Mesenteric fat pad (tissue), 1 donor: ENCODE measurements around the gene LIPG. TPM values are rescaled to one million over a fixed set of nuclear protein-coding genes. Genes with fewer than 3 reads are reported as not detected.
"Not testable (repeated sequence)": the region's sequence is repeated elsewhere in the genome, so short reads cannot be mapped to it uniquely, and the experiment has no call there.

Experiments
- DNase-seq: peaks from one replicate; pipeline ENCODE4 v3.0.0-alpha.2; 2020; ENCODE audit warnings: low spot score
- total RNA-seq: library from RNA; stranded (reverse); fragmentation: NEBNext Ultra II Directional; extraction: Animal tissue kit (Norgen Biotek cat#: 25700); gene quantifications from one replicate; pipeline ENCODE4 v1.2.1, GENCODE V29; 2021
- donor health status: DM: yes; HTN: yes; CAD: no.

LIPG gene
- total RNA-seq, 1 donor from 2014 or later, result 2.2 TPM

DNA sequence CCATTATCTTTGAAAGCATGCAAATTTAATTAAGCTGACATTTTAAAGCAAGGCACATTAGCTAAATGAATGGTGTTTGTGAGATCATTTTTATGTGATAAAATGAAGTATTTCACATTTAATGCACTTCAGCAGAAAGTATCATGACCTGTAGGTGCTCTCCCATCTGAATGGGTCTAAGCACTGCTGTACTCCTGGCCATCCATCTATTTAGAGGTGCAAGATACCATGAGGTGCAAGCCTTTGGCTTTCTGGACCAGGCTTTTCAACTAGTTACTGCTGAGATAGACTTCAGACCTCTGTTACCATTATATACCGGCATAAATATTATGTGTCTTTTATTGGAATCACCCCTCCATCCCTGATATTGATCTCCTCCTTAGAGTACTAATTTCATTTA lies 15.6 kb upstream of the LIPG start:
- DNase-seq, result no peak

DNA sequence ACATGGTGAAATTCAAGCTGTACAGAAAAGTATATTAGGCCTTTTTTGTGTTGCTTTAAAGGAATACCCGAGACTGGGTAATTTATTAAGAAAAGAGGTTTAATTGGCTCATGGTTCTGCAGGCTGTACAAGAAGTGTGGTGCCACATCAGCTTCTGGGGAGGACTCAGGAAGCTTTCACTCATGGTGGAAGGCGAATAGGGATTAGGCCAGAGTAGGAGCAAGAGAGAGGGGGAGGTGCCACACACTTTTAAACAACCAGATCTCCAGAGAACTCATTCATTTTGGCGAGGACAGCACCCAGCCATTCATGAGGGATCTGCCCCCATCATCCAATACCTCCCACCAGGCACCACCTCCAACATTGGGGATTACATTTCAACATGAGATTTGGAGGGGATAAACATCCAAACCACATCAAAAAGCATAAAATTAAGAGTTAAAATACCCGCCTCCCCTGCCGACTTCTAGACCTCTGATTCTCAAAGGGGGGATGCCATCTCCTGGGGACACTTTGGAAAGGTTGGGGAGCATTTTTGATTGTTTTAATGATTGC lies 15.1 kb upstream of the LIPG start:
- no peak for DNase-seq

DNA sequence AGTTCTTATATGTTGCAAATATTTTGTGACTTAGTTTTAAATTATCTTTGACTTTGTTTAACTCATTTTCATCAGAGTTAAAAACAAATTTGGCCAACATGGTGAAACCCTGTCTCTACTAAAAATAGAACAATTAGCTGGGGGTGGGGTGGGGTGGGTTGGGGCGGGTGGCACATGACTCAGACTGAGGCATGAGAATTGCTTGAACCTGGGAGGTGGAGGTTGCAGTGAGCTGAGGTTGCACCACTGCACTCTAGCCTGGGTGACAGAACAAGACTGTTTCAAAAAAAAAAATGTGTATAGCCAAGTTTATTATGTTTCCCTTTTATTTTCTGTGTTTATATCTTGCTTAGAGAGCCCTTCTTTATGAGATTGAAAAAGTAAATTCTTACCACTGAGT lies 14.2 kb upstream of the LIPG start:
- no peak for DNase-seq

DNA sequence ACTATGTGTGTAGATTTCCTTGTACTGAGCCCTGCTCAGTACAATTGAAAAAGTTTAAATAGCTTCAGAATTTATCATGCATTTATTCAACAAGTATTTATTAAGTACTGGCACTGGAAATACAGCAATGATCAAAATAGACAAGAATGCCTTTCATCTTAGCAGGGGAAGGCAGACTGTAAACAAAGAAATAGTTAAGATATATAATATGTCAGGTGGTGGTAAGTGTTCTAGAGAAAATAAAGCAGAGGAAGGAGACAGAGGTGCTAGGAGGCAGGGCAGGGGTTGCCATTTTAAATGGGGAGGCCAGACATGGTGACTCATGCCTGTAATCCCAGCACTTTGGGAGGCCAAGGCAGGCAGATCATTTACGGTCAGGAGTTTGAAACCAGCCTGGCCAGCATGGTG lies 13.6 kb upstream of the LIPG start:
- no peak for DNase-seq

DNA sequence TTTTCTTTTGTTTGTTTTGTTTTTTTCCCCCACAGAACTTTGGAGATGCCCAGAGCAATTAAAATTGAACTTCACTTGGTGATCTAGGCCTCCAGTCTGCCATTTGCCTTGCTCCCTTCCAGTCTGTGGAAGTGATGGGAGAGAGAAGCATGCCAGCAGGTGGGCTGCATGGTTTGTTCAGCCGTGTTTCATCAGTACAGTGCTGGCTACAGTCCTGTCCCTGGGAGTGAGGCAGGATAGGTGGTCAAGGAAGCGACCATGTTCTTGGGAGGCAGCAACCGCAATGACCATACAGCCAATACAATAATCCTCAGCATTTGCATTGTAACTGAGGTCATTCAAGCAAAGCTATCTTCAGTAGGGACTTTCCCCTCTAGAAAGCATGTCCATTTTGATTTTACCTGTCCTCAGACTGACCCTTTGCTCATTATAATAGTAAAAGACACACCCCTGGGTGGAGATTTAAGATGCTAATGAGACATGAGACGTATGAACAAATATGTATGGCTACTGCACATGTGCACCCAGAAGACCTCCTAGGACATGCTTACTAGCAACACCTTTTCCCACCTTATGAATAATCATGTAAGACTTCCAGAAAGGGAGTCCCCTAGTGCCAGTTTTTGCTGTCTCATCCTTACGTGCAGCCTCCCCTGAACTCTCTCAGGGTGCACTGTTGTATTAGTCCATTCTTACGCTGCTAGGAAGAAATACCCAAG lies 11.1 kb upstream of the LIPG start:
- no peak for DNase-seq

DNA sequence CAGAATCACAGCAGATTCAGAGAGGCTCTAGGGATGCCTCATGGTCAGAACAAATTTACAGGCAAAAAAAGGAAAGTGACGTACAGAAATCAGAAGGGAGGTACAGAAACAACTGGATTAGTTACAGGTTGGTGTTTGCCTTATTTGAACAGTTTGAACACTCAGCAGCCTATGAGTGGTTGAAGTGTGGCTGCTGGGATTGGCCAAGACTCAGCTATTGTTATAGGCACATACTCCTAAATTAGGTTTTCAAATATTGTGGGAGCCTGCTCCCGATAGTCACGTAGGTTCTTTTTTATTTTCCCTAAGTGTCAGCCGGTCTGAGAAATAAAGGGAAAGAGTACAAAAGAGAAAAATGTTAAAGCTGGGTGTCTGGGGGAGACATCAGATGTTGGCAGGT lies 8.9 kb upstream of the LIPG start:
- no peak for DNase-seq

DNA sequence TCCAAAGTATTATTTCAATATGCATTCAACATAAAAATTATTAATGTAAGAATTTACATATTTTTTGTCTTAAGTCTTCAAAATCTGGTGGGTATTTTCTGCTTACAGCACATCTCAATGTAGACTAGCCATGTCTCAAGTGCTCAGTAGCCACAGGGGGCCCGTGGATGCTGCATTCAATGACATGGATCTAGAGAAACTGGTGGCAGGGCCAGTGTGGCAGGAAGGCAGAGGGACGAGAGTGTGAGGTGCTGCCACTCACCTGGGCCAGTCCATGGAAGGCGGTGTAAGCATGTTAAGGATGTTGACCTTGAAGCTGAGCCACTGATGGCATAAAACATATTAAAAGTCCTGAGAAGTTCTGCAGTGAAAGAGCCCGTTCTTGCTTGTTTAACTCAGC lies 6.2 kb upstream of the LIPG start:
- no peak for DNase-seq

DNA sequence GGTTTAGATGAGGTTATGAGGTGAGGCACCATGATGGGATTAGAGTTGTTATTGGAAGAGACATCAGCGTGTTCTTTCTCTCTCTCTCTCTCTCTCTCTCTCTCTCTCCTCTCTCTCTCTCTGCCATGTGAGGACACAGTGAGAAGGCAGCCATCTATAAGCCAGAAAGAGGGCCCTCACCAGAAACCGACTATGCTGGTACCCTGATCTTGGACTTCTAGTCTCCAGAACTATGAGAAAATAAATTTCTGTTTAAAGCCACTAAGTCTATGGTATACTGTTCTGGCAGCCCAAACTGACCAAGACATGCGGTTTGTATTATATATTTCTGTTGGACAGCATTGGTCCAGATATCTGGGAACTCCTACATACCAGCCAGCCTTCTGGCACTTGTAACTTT lies 3.5 kb upstream of the LIPG start:
- DNase-seq, result no peak

DNA sequence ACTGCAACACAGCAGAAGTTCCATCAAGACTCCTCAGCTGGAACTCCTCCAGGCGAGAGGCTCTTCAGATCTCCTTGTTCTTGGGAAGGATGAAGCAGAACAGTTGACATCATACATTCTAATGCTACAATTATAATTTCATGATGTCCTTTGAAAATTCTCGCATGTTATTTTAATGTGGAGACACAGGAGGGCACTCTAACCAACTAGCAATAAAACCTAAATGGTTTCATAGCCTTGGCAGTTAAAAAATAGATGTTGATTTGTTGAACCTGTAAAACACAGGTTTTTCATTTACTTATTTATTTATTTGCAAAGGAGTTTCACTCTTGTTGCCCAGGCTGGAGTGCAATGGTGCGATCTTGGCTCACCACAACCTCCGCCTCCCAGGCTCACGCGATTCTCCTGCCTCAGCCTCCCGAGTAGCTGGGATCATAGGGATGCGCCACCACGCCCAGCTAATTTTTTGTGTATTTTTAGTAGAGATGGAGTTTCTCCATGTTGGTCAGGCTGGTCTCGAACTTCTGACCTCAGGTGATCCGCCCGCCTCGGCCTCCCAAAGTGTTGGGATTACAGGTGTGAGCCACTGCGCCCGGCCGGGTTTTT lies 2.4 kb upstream of the LIPG start:
- DNase-seq, result not testable (repeated sequence)

DNA sequence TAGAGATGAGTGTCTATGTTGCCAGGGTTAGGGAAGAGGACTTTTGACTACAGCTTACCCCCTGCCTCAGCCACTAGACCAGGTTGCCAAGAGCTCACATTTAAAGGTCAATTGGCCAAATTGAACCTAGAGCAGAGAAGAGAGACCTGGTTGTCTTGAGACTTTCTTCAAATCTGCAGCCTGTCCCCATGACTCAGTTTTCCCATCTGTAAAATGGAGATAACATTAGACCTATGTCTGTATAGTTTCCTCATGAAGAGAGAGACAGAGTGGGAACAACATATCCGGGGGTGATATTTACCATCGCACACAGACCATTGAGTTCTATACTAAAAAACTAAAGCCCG lies 1.6 kb upstream of the LIPG start:
- no peak for DNase-seq

DNA sequence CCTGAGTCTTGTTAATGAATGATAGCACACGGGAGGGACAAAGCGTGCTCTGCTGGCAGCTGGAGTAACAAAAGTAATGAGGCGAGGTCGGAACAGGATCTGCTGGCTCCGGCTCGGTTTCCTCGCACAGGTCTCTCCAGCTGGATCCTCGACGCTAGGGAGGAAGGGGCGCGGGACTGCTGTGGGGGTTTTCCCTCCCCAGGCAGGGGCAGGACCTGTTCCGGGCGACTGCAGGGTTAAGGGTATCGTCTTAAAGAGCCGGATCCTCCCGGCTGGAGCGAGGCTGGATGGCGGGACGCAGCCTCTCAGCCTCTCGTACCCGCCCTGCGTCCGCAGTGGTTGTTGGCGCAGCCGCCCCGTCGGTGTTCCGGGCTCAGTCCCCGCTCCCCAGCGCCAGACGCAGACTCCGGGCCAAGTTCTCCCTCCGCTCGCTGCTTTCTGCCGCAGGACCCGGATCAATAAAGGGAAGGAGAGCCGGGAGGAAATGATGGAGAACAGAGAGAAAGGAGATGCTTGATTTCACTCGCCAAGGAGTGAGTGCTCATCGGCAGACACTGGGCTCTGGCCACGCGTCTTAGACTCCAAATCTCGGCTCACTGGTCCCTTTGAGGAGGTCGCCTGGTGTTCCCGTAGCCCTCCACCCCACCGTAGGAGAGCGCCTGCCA lies 1.1 kb upstream of the LIPG start:
- DNase-seq, result no peak

DNA sequence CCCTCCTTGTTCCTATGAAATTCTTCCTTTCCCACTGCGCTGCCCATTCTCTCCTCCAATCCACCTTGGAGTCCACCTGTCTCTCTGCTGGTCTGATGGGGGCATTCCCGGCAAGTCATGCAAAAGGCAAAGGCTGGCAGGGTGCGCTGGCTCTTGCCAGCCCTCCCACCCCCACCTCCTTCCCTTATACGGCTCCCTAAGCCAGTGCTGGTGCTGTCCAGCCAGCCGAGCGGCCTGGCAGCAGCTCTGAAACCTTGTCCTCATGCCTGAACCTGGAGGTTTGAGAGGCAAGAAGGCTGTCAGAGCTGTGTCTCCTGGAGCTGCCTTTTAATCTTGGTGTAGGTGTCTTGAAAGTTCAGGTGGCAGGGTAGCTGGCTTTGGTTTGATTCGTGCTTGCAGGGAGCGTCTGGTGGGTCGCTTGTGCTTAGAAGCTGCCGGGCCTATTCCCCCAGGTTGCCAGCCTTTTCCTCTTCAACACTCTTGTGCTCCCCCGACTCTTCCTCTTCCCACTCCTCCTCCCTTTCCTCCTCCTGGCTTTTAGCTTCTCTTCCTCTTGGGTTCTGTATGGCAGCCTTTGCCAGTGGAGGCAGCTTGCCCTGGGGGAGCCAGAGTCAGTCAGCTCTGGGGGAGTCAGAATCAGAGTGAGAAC lies 748 bp downstream of the LIPG start:
- no peak for DNase-seq

DNA sequence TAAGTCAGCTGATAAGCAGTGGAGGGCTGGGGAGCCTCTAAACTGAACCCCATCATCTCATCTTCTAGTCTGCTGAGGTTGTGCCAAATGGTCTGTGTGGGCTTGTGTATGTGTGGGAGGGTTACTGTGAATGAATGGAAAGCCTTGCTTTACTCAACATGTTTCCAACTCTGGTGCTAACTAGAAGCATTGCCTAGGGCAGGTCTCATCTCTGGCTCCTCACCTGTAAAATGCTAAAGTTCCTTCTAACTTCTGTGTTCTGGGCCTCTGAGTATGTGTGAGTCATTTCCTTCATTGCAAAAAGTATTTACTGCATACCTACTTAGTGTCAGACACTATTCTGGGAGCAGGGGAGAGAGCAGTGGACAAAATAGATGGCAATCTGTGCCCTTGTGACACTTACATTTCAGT lies 1.3 kb downstream of the LIPG start:
- DNase-seq, result no peak

DNA sequence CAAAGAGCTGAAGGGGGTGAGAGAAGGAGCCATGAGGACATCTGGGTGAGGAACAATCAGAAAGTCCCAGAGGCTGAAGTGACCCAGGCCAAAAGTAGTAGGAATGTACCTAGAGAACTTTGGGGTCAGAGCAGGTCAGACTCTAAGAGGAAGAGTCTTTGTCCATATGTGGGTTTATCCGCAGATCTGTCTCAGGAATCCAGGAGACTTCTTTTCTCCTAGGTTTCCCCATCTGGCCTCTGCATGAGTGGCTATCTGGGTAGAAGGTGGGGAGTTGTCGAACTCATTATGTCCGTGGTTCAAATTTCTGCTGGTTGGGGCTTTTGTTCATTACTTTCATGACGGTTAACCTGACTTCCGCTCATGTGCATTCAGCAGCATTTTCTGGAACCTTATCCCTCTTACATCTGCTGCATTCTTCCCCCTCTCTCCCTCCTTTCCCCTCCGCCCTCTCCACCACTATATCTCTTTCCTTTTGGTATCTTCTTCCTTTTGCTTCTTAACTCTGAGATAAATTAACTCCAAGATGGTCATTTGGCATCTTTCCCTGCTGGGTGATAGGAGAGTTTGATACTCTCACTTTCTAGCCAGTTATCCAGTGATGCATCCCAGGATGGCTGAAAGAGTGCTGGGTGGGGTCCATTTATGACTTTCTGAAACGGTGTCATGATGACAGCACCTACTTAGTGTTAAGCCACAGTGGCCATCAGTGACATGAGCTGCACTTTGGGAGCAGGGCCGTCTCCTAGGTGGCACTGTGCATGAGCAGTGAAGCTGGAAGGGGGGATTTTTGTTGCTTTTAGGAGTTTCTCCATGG lies 2.1 kb downstream of the LIPG start:
- no peak for DNase-seq

DNA sequence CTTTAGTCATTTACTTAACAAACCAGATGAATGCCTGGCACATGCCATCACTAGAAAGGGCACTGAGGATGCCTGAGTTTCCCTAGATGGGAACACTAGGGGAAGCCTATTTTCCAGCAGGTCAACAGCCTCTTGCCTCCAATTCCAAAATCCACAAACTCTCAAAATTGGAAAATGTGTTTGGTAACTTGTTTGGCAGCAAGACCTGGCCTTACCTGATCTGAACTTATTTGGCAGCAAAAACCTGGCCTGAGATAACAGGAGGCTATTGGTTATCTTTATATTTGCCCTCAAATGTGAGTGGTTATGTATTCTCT lies 2.6 kb downstream of the LIPG start:
- no peak for DNase-seq

DNA sequence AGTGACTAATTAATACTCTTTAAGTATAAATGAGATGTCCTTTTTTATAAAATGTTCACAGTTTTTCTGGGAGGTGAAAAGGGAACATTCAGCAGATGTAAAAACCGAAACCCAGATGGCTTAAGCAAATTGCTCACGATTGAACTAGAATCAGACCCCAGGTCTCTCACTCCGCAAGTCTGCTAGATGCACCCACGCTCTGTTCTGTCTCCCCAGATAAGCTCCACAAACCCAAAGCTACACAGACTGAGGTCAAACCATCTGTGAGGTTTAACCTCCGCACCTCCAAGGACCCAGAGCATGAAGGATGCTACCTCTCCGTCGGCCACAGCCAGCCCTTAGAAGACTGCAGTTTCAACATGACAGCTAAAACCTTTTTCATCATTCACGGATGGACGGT lies 3.2 kb downstream of the LIPG start:
- no peak for DNase-seq

DNA sequence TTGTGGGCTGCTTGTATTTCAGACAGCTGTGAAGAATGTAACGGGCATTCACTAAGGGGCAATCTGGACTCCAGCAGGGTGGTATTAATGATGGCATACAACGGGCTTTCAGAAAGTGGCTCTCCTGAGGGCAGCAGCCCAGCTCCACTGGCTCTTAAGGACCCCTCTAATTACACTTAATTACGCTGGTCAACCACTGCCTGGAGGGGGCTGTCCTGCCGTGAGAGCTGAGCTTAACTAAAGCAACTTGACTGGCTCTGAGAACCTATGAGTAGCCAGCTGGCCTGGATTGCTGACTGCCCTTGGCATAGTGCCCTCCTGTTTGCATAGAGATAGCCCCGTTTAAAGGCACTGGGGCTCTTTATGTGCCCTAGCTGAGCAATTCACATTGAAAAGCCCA lies 3.8 kb downstream of the LIPG start:
- no peak for DNase-seq

DNA sequence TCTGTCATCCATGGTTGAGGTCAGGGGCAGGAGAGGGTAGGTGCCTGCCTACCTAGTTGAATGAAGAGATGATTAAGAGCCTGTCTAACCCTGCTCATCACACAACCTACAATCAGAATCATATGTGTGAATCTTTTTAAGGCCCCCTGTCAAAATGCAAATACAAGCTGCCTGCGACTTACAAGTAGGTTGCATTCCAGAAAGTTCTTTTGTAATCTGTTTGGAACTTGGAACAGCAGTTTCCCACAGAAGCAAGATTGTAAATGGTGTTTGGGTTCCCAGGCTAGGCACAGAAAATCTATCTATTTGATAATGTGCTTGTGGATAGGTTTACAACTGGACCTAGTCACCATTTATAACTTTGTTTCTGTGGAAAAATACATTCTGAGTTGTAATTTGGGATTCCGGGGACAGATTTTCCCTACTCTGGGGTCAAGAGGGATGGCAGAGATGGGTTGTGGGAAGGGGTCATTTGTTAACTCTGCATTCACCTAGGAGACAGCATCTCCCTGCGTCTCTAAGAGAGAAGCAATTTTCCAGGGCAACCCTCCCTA lies 4.4 kb downstream of the LIPG start:
- no peak for DNase-seq

DNA sequence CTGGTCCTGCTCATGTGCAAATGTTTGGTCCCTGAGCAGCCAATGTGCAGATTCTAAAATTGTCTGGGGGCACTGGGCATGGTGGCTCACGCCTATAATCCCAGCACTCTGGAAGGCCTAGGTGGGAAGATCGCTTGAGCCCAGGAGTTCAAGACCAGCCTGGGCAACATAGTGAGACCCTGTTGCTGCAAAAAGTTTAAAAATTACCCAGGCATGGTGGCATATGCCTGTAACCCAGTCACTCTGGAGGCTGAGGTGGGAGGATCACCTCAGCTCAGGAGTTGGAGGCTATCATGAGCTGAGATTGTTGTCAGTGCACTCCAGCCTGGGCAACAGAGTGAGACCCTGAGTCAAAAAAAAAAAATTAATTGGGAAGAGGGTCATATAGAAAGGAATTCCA lies 5.1 kb downstream of the LIPG start:
- no peak for DNase-seq

DNA sequence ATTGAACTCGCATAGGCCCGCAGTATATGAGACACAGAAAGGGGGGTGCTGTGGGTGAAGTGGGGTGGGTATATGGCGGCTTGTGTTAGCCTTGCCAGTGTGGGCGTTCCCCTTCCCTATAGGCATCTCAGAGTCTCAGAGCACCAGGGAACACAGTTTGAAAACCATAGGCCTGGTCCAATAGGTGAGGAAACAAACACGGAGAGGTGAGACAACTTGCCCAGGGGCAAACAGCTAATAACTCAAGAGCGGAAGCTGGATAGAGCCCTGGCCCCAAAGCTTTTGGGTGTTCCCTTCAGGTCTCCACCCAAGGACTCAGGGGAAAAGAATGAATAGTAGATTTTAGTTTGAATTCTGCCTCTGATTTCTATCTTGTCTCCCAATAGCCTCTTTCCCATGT lies 7.9 kb downstream of the LIPG start:
- DNase-seq, result no peak

DNA sequence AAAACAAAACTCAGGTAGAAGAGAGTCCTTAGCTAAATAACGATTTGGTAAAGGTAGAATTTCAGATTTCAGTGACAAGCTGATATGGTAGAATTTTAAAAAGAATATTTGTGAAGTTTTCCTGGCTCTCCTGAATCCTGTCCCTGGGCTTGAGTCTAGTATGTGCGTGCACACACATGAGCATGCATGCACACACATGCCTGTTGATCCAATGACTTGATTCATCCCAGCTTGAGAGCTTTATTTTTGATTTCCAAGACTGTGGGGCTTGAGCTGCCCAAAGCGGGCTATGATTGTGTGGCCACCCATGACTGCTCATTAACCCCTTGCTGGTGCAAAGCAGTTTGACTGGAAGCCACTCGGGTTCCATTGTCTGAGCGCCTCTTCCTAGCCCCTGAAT lies 9.0 kb downstream of the LIPG start:
- DNase-seq, result no peak
